HEK293T (cell line): Measurements from ENCODE around the gene RPP38.

Experiments used
- ARNT ChIP-seq: fragments of 450-650 bp; IDR thresholded peaks from 2 replicates; pipeline ENCODE4 v1.6.1; 2017; ENCODE audit warnings: mild to moderate bottlenecking
- ELF4 ChIP-seq: fragments of 450-650 bp; IDR thresholded peaks from 2 replicates; pipeline ENCODE4 v1.6.1; 2017; ENCODE audit warnings: antibody characterized with exemption
- FOXA1 ChIP-seq: fragments of 450-650 bp; IDR thresholded peaks from 2 replicates; pipeline ENCODE4 v1.6.1; 2016; ENCODE audit warnings: mild to moderate bottlenecking
- FOXK2 ChIP-seq: fragments of 450-650 bp; IDR thresholded peaks from 2 replicates; pipeline ENCODE4 v1.6.1; 2016; ENCODE audit warnings: mild to moderate bottlenecking
- FOXM1 ChIP-seq: fragments of 450-650 bp; IDR thresholded peaks from 2 replicates; pipeline ENCODE4 v1.6.1; 2017; ENCODE audit warnings: mild to moderate bottlenecking, borderline replicate concordance
- HDGF ChIP-seq: fragments of 450-650 bp; IDR thresholded peaks from 2 replicates; pipeline ENCODE4 v1.6.1; 2017; ENCODE audit warnings: antibody characterized with exemption, borderline replicate concordance
- SP1 ChIP-seq: fragments of 450-650 bp; IDR thresholded peaks from 2 replicates; pipeline ENCODE4 v1.6.1; 2017
- ZNF384 ChIP-seq: fragments of 450-650 bp; IDR thresholded peaks from 2 replicates; pipeline ENCODE4 v1.6.1; 2016

GRCh38 chr10:15137636-15138035, 40.5 kb downstream of the RPP38 start:
- TF ChIP-seq FOXM1 (no peak), ARNT (no peak), SP1 (no peak), FOXK2 (no peak), HDGF (no peak), ELF4 (no peak), FOXA1 (no peak), ZNF384 (no peak)
